ENCODE measurements around the gene SYP.
"Not testable (repeated sequence)": the region's sequence is repeated elsewhere in the genome, so short reads cannot be mapped to it uniquely, and the experiment has no call there.

The SYP gene

GRCh38 chrX:49165901-49166881, 33.8 kb downstream of the SYP start:
- DNase-seq = peak; percentile 55

DNA sequence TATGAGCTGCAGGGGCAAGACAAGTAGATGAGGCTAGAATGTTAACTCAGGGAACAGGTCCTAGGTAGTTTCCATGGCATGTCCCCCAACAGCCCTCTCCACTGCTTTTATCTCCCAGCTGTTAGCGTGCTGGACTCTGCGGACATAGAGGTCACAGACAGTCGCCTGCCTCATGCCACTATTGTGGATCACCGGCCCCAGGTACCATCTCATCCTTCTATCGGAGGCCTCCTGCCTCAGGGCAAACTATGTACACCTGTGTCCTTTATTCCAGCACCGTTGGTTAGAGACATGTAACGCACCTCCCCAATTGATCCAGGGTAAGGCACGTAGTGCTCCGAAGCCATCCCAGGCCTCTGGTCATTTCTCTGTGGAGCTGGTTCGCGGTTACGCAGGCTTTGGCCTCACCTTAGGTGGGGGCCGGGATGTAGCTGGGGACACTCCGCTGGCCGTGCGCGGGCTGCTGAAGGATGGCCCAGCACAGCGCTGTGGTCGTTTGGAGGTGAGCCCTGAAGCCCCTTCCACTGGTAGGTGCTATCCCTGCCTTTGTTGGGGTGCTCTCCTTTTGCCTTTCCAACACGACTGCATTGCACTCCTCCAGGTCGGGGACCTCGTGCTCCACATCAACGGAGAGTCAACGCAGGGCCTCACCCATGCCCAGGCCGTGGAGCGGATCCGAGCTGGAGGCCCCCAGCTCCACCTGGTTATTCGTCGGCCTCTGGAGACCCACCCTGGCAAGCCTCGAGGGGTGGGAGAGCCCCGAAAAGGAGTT, 35.2 kb downstream of the SYP start:
- no peak for DNase-seq

DNA sequence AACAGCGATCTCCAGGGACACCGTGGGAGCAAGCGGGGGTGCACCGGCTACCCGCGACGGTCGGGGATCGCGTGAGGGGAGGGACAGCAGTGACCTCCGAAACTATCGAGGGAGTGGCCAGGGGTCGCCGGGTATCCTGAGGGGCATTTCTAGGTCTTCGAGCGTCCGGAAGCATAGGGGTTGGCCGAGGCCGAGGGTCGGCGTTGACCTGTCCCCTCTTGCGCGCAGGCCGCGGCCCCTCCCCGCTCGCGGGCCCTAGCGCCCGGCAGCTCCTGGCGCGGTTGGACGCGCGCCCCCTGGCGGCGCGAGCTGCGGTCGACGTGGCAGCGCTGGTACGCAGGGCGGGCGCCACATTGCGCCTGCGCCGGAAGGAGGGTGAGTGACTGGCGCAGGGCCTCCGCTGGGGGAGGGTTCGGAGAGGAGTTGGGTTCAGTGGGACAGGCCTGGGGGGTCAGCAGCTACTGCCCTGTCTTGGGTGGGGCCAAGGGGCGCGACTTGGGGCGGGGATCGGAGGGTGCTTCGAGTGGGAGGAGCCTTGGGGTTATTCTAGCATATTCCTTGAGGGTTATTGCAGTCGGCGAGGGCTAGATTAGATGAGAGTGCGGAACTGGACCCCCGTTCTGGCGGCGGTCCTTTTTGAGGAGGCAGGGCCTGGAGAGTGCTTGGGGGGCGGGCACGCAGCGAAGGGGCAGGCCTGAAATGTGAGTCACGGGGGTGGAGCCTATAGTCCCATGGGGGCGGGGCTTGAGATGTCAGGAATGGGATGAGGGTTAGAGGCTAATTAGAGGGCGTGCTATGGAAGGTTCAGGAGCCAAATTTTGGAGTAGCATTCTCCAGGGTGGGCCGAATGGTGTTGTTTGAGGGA, 36.2 kb downstream of the SYP start:
- DNase-seq = peak; percentile 72

DNA sequence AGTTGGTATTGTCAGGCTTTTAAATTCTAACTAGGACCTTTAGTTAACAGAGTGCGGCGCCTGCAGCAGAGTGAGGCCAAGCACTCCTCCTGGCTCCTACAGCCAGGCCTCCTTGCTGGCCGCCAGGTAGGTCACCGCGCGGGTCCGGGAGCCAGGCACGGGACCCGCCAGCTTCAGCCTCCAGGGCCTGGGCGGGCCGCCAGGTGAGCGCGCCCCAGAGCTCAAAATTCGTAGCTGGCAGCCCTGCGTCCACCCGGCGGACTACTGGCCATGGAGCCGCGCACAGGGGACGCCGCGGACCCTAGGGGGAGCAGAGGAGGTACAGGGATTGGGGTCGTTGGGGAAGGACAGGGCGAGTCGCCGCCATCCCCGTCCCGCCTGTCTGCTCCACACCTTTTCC, 37.4 kb downstream of the SYP start, which contains the start of gene MAGIX:
TSS of gene MAGIX (plus strand) at position 139 of the 400 bp plus-strand sequence. CDS start at position 271, 132 bp downstream.
- DNase-seq = no peak

GRCh38 chrX:49161632-49162031, 38.4 kb downstream of the SYP start:
- DNase-seq = no peak

GRCh38 chrX:49160908-49161307, 39.1 kb downstream of the SYP start:
- no peak for DNase-seq

DNA sequence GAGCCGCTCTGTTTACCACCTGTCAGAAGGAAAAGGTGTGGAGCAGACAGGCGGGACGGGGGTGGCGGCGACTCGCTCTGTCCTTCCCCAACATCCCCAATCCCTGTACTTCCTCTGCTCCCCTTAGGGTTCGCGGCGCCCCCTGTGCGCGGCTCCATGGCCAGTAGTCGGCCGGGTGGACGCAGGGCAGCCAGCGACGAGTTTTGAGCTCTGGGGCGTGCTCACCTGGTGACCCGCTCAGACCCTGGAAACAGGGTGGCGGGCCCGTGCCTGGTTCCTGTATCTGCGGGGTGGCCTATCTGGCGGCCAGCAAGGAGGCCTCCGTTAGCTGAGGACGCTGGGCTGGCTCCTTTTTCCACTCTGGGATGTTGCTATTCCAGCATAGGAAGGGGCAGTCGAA, 42.8 kb downstream of the SYP start:
- no peak for DNase-seq

DNA sequence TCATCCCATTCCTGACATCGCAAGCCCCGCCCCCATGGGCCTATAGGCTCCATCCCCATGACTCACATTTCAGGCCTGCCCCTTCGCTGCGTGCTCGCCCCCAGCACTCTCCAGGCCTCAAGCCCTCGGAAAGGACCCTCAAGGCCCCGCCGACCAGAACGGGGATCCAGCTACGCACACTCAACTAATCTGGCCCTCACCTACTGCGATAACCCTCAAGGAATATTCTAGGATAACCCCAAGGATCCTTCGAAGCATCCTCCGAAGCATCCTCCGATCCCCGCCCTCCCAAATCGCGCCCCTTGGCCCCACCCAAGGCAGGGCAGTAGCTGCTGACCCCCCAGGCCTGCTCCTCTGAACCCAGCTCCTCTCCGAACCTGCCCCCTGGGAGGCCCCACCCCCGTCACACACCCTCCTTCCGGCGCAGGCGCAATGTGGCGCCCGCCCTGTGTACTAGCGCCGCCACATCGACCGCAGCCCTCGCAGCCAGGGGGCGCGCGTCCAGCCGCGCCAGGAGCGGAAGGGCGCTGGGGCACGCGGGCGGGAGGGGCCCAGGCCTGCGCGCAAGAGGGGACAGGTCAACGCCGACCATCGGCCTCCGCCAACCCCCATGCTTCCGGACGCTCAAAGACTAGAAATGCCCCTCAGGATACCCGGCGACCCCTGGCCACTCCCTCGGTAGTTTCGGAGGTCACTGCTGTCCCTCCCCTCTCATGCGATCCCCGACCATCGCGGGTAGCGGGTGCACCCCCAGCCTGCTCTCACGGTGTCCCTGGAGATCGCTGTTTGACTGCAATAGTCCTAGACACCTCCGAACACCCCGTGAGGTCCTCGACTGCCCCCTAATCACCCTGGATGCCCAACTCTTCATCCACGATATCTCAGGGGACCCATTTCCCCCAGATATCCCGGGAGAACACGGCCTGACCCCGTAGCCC, 43.8 kb downstream of the SYP start:
- DNase-seq = peak; percentile 77

GRCh38 chrX:49155243-49155899, 44.6 kb downstream of the SYP start:
- no peak for DNase-seq

DNA sequence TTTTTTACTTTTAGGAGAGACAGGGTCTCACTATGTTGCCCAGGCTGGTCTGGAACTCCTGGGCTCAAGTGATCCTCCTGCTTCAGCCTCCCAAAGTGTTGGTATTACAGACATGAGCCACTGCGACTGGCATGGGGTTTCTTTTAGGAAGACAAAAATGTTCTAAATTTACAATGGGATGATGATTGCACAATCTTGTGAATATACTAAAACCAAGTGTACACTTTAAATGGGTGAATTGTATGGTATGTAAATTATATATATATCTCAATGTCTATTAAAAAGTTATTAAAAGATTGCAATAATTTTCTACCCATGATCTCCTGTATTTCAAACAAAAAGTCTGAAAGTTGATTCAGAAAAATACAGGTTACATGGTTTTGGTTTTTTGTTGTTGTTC, 46.5 kb downstream of the SYP start:
- no peak for DNase-seq

GRCh38 chrX:49149291-49149690, 50.7 kb downstream of the SYP start:
- not testable (repeated sequence) for DNase-seq

- not testable (repeated sequence) for DNase-seq
These were observed 51.4 kb downstream of the SYP start for GRCh38 chrX:49148390-49149100.

DNA sequence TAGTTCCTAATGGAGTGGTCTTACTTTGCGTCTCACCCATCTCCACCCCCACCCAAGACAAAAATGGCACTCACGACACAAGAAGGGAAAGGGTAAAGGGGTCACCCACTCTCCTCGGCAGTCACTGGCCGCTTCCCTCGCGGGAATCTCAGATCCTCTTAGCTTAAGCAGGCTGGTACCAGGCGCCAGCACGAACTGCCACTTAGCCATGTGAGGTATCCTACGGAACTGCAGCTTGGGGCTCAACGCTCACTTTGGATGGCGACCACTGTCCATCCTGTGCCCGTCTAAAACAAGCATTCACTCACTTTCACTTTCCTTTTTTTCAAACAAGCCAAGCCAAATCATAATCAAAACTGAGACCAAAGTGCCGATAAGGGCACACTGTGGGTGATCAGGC, 52.1 kb downstream of the SYP start:
- no peak for DNase-seq

DNA sequence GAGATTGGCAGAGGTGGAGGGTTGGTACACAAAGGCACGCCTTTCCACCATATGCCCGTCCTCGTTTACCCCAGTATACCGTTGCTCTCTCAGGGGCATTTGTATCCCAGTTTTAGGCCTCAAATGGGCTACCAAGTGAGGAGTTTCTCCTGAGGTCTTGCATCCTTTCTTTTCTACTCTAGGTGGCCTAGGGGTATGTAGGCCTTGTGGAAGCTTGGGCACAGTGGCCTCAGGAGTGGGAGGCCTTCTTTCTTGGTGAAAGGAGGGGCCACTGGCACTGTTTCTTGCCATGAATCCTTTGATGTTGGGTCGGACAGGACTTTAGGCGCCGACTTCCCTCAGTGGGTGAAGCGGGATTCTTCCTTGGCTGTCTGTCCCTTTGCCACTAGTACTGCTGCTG, 52.7 kb downstream of the SYP start:
- DNase-seq = no peak

GRCh38 chrX:49143154-49143553, 56.8 kb downstream of the SYP start:
- not testable (repeated sequence) for DNase-seq

DNA sequence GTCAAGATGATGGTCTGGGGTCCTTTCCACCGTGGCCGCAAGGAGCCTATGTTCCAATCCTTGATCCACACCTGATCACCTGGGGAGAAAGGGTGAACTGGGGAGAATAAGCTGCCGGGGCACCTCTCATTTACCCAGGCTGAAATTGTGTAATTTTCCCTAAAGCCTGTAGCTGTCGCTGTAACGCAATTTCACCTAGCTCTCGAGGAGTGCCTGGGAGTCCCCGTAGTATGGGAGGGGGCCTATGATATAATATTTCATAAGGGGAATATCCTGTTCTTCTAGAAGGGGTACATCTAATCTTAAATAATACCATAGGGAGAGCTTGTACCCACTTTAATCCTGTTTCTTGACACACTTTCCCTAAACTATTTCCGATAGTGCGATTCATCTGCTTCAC, 57.7 kb downstream of the SYP start:
- DNase-seq = not testable (repeated sequence)

DNA sequence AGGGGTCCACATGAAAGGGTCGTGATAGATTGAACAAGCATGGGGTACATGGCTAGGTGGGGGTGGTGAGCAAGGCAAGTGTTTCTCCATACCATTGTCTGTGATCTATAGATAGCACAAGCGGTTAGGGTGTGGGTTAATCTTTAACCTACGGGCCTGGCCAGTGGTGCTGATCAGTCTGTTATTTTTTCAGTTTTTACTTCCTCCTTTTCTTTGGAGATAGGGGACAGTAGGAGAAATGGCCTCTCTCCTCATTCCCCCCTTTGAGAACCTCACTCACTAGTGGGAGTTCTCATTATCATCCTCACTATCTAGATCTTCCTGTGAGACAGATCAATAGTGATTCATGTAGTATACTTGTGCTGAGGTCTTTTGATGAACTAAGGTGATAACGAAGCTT, 60.3 kb downstream of the SYP start:
- no peak for DNase-seq

All from activated CD4-positive, alpha-beta T cell treated with anti-CD3 and anti-CD28 coated beads for 1 hour (primary cell).